ENCODE measurements around the gene ASIC3.

DNA sequence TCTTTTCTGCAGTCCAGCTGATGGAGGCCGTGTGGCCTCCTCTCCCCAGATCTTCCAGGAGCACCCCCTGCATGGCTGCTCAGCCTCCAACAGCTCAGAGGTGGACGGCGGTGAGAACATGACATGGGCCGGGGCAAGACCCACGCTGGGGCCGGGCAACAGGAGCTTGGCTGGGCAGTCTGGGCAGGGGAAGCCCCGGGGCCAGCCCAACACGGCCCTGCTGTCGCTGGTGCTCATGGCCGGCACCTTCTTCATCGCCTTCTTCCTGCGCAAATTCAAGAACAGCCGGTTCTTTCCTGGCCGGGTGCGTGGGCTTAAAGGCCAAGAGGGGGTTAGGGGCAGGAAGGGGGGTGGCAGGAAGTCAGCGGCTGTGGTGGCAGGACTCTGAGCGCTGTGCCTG lies 25.7 kb downstream of the ASIC3 start:
- TF ChIP-seq, protein P1, sequence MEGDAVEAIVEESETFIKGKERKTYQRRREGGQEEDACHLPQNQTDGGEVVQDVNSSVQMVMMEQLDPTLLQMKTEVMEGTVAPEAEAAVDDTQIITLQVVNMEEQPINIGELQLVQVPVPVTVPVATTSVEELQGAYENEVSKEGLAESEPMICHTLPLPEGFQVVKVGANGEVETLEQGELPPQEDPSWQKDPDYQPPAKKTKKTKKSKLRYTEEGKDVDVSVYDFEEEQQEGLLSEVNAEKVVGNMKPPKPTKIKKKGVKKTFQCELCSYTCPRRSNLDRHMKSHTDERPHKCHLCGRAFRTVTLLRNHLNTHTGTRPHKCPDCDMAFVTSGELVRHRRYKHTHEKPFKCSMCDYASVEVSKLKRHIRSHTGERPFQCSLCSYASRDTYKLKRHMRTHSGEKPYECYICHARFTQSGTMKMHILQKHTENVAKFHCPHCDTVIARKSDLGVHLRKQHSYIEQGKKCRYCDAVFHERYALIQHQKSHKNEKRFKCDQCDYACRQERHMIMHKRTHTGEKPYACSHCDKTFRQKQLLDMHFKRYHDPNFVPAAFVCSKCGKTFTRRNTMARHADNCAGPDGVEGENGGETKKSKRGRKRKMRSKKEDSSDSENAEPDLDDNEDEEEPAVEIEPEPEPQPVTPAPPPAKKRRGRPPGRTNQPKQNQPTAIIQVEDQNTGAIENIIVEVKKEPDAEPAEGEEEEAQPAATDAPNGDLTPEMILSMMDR (IDR thresholded peaks at IDR 0.05) = no peak
- TF ChIP-seq POLR2A (IDR thresholded peaks at IDR 0.05) = no peak

All from right lobe of liver (tissue), 4 donors.